Ovary (tissue), 9 donors: Measurements from ENCODE around the gene ASB8. TPM values are rescaled to one million over a fixed set of nuclear protein-coding genes. Genes with fewer than 3 reads are reported as not detected.

Experiments used
- DNase-seq, 5 donors: peaks; one replicate each; pipeline ENCODE4 v3.0.0-alpha.2; 2019 to 2020
- H3K27ac ChIP-seq, 2 donors: fragments of 200-600 bp; one replicate each; pipeline versions ENCODE4 v1.5.1 to v1.8.0; 2019 to 2022
- H3K27me3 ChIP-seq: fragments of 200-600 bp; one replicate; pipeline ENCODE4 v1.8.0; 2022
- H3K36me3 ChIP-seq: fragments of 200-600 bp; sonication (generic); one replicate; pipeline ENCODE4 v1.5.1; 2019
- H3K4me1 ChIP-seq: one replicate; pipeline ENCODE4 v1.8.1; 2013; ENCODE audit warnings: mild to moderate bottlenecking, moderate library complexity; ENCODE audit not compliant: insufficient read depth
- H3K4me3 ChIP-seq: fragments of 200-600 bp; sonication (generic); one replicate; pipeline ENCODE4 v1.5.1; 2017
- H3K9me3 ChIP-seq, 2 donors: fragments of 200-600 bp in 1 of 2; sonication (generic) in 1 of 2; one replicate each; pipeline versions ENCODE4 v1.5.1 to v1.8.1; 2013 to 2019; ENCODE audit warnings: mild to moderate bottlenecking in 1 of 2, moderate library complexity in 1 of 2
- CTCF ChIP-seq, 3 donors: fragments of 450-650 bp in 2 of 3; fragments of 200-600 bp in 1 of 3; IDR thresholded peaks; one replicate each; pipeline versions ENCODE4 v1.5.1 to v1.8.0; 2016 to 2022; ENCODE audit warnings: antibody characterized with exemption in 3 of 3, mild to moderate bottlenecking in 1 of 3
- EP300 ChIP-seq: sonication (generic); formaldehyde crosslinking; IDR thresholded peaks from one replicate; pipeline ENCODE4 v1.6.1; 2017; ENCODE audit warnings: antibody characterized with exemption
- POLR2A ChIP-seq: fragments of 450-650 bp; IDR thresholded peaks from one replicate; pipeline ENCODE4 v1.6.1; 2017; ENCODE audit warnings: antibody characterized with exemption, mild to moderate bottlenecking, moderate library complexity
- WGBS, 3 donors: extraction: QIAGEN DNeasy Blood & Tissue Kit in 1 of 3; methylation state at CpG; one replicate each; pipeline versions ENCODE4 v1.1.5 to v1.1.7; 2013 to 2017; 5-methylcytosine and 5-hydroxymethylcytosine counted together
- intact Hi-C, 4 donors: fragments of 100-400 bp; cut with DNase I; formaldehyde crosslinking; loops; one replicate each; pipeline versions ENCODE4 v1.11.0 to v1.15.1; 2022 to 2023
- polyA plus RNA-seq, 2 donors: library from polyadenylated mRNA; stranded (reverse); fragments of 200-250 nt in 1 of 2; fragments of 350-450 nt in 1 of 2; fragmentation: Illumina TruSeq in 1 of 2; extraction: RNeasy Lipid Tissue Mini Kit (QIAGEN cat#74804) in 1 of 2; gene quantifications; one replicate each; pipeline ENCODE4 v1.2.3, GENCODE V29; 2013 to 2014
- total RNA-seq, 7 donors: library from RNA; depleted of rRNA in 2 of 7; stranded (reverse); fragments of >200 nt in 2 of 7; fragmentation: NEBNext Ultra II Directional in 3 of 7; extraction: Animal tissue kit (Norgen Biotek cat#: 25700) in 3 of 7; gene quantifications; one replicate each; pipeline versions ENCODE4 v1.1.0 to v1.2.4, GENCODE V29; 2016 to 2023
- donor health status: DM: no; HTN: no; CAD: no; lungs with moderate emphysema.
- donor health status: DM: no; HTN: no; CAD: no.
- donor health status: Bipolar disorder and iron deficiency.
- donor health status: DM: yes; HTN: yes; CAD: no.
- donor health status: DM: no; HTN: no; CAD: no.
- donor health status: DM: yes; HTN: yes; CAD: no.

Gene ASB8
- total and polyA plus RNA-seq, 9 donors = 18.8 to 51.6 (median 29.4) TPM

- intact Hi-C loops = no loop called here
- WGBS, 3 donors = 21 to 33% (median 27%) methylated on average over 1 of the region's 1 CpG
- H3K36me3 ChIP-seq = no peaks in the 10 kb centered on the region
- DNase-seq = no peak
- no peaks in the 10 kb centered on the region for H3K4me1 ChIP-seq
- no peak overlapping the region for H3K4me3 ChIP-seq
- H3K9me3 ChIP-seq = no peaks in the 10 kb centered on the region
- H3K27me3 ChIP-seq = no peaks in the 10 kb centered on the region
- no peak overlapping the region for H3K27ac ChIP-seq
- no peak for TF ChIP-seq CTCF (IDR thresholded peaks at IDR 0.05)
- no peak for TF ChIP-seq POLR2A
- no peak for TF ChIP-seq EP300
Measured at GRCh38 chr12:48145981-48146380, 11.3 kb downstream of the ASB8 start.

GRCh38 chr12:48143898-48144297 lies 13.4 kb downstream of the ASB8 start:
- Histone ChIP-seq H3K4me3 (no peak overlapping the region), H3K27me3 (no peaks in the 10 kb centered on the region), H3K36me3 (no peaks in the 10 kb centered on the region), H3K4me1 (no peaks in the 10 kb centered on the region), H3K27ac (no peak overlapping the region), H3K9me3 (no peaks in the 10 kb centered on the region)
- DNase-seq = no peak
- intact Hi-C loops = no loop called here
- TF ChIP-seq POLR2A = no peak
- no peak for TF ChIP-seq EP300
- no peak for TF ChIP-seq CTCF (IDR thresholded peaks at IDR 0.05)
- WGBS, 3 donors = 87 to 90% (median 90%) methylated on average over 2 of the region's 2 CpGs

GRCh38 chr12:48142818-48143674 lies 14.3 kb downstream of the ASB8 start:
- no peak for TF ChIP-seq EP300
- no peak for TF ChIP-seq CTCF (IDR thresholded peaks at IDR 0.05)
- no peak for TF ChIP-seq POLR2A
- H3K4me1 ChIP-seq = no peaks in the 10 kb centered on the region
- 82 to 86% (median 84%) methylated on average over 7 of the region's 7 CpGs for WGBS, 3 donors
- intact Hi-C loops = no loop called here
- no peak overlapping the region for H3K27ac ChIP-seq
- no peak for DNase-seq
- no peaks in the 10 kb centered on the region for H3K9me3 ChIP-seq
- H3K27me3 ChIP-seq = no peaks in the 10 kb centered on the region
- no peaks in the 10 kb centered on the region for H3K36me3 ChIP-seq
- no peak overlapping the region for H3K4me3 ChIP-seq

- Histone ChIP-seq H3K4me3 (no peak overlapping the region), H3K4me1 (no peaks in the 10 kb centered on the region), H3K27me3 (no peaks in the 10 kb centered on the region), H3K36me3 (no peaks in the 10 kb centered on the region), H3K27ac (no peak overlapping the region), H3K9me3 (no peaks in the 10 kb centered on the region)
- intact Hi-C loops = no loop called here
- DNase-seq = no peak
- no peak for TF ChIP-seq CTCF (IDR thresholded peaks at IDR 0.05)
- no peak for TF ChIP-seq EP300
- no peak for TF ChIP-seq POLR2A
- 91 to 93% (median 92%) methylated on average over 5 of the region's 5 CpGs for WGBS, 3 donors
Measured at GRCh38 chr12:48135027-48135426, 22.3 kb downstream of the ASB8 start.
